Thoracic aorta (tissue), 2 donors: Measurements from ENCODE around the gene ZNF774. TPM values are rescaled to one million over a fixed set of nuclear protein-coding genes. Genes with fewer than 3 reads are reported as not detected.
"Not testable (repeated sequence)": the region's sequence is repeated elsewhere in the genome, so short reads cannot be mapped to it uniquely, and the experiment has no call there.

Source experiments
- ATAC-seq: fragments of 150-250 bp; one replicate; pipeline ENCODE4 v1.8.0; 2017; ENCODE audit warnings: low read depth; ENCODE audit not compliant: insufficient number of reproducible peaks, low FRiP score
- DNase-seq: peaks from one replicate; pipeline ENCODE4 v3.0.0-alpha.2; 2020; ENCODE audit warnings: low spot score
- H3K27ac ChIP-seq, 2 donors: fragments of 200-600 bp; sonication (generic); 1 replicate in 1 of 2; 2 replicates in 1 of 2; pipeline ENCODE4 v1.5.1; 2016; ENCODE audit warnings: mild to moderate bottlenecking in 2 of 2, moderate library complexity in 2 of 2
- H3K27me3 ChIP-seq: fragments of 200-600 bp; sonication (generic); replicated peaks from 2 replicates; pipeline ENCODE4 v1.6.0; 2016; ENCODE audit warnings: mild to moderate bottlenecking; ENCODE audit not compliant: insufficient read depth
- H3K36me3 ChIP-seq: fragments of 200-600 bp; sonication (generic); one replicate; pipeline ENCODE4 v1.5.1; 2016
- H3K4me1 ChIP-seq, 2 donors: fragments of 200-600 bp; sonication (generic); 1 replicate in 1 of 2; 2 replicates in 1 of 2; pipeline versions ENCODE4 v1.5.1 to v1.6.0; 2016; ENCODE audit warnings: low read depth in 2 of 2, mild to moderate bottlenecking in 1 of 2; ENCODE audit not compliant: control insufficient read depth in 1 of 2
- H3K4me3 ChIP-seq: fragments of 200-600 bp; sonication (generic); 2 replicates; pipeline ENCODE4 v1.5.1; 2016; ENCODE audit warnings: mild to moderate bottlenecking
- H3K9me3 ChIP-seq: fragments of 200-600 bp; sonication (generic); 2 replicates; pipeline ENCODE4 v1.5.1; 2016
- total RNA-seq, 2 donors: library from RNA; depleted of rRNA; stranded (reverse); fragments of >200 nt; gene quantifications; one replicate each; pipeline versions ENCODE4 v1.1.0 to v1.2.3, GENCODE V29; 2016
- TF ChIP-seq, protein P1 (sequence below): fragments of 200-600 bp; sonication (generic); IDR thresholded peaks from one replicate; pipeline ENCODE4 v1.5.1; 2019; ENCODE audit warnings: antibody characterized with exemption

Gene ZNF774
- total RNA-seq, 2 donors from 2014 or later, result 1.6 to 7.7 TPM

DNA sequence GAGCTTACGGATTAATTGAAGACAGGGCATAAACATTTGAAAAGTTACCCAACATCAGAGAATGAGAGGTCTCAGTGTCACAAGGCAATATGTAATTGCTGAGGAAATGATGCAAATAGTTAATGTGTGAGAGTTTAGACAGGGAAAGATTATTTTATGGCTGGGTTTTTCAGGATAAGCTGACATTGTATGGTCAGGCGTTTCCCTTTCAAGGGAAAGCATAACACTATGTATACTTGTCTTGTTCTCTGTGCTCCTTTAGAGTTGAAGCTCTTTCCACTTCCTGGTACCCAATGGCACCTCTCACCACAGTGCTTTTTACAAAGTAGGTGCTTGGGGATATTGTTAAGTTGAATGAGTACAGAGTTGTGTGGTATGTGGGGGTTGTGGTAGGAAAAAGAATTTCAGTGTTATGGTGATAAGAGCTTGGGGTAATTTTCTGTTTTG is 55.8 kb downstream of the ZNF774 start:
- no peaks in the 10 kb centered on the region for H3K36me3 ChIP-seq
- H3K27ac ChIP-seq, result peak overlapping the region; percentile 70 to 89
- no peak for DNase-seq
- H3K9me3 ChIP-seq, result no peaks in the 10 kb centered on the region
- no peak for ATAC-seq
- peaks cover 73 to 80% of the 10 kb centered on the region in 2 donors for H3K4me1 ChIP-seq
- no peaks in the 10 kb centered on the region for H3K27me3 ChIP-seq
- peak overlapping the region; percentile 5 for H3K4me3 ChIP-seq
- TF ChIP-seq, protein P1, sequence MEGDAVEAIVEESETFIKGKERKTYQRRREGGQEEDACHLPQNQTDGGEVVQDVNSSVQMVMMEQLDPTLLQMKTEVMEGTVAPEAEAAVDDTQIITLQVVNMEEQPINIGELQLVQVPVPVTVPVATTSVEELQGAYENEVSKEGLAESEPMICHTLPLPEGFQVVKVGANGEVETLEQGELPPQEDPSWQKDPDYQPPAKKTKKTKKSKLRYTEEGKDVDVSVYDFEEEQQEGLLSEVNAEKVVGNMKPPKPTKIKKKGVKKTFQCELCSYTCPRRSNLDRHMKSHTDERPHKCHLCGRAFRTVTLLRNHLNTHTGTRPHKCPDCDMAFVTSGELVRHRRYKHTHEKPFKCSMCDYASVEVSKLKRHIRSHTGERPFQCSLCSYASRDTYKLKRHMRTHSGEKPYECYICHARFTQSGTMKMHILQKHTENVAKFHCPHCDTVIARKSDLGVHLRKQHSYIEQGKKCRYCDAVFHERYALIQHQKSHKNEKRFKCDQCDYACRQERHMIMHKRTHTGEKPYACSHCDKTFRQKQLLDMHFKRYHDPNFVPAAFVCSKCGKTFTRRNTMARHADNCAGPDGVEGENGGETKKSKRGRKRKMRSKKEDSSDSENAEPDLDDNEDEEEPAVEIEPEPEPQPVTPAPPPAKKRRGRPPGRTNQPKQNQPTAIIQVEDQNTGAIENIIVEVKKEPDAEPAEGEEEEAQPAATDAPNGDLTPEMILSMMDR, result no peak

DNA sequence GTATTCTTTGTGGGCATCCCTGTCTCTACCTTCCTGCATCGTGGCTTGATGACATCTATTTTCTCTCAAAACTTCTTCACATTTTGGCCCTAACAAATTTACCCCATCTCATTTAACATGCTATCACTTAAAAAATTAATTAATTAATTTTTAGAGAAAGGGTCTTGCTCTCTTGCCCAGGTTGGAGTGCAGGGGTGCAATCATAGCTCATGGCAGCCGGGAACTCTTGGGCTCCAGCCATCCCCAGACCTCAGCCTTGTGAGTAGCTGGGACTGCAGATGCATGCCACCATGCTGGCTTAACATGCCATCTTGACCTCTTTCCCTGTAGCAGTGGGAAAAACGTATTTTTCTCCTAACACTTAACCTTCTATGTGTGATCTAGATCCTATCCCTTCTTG is 56.6 kb downstream of the ZNF774 start:
- DNase-seq, result no peak
- TF ChIP-seq, protein P1, result no peak
- ATAC-seq, result no peak
- Histone ChIP-seq H3K27ac (peak overlapping the region; percentile 70 to 89), H3K27me3 (no peaks in the 10 kb centered on the region), H3K4me3 (no peak overlapping the region), H3K4me1 (peaks cover 72 to 80% of the 10 kb centered on the region in 2 donors), H3K9me3 (no peaks in the 10 kb centered on the region), H3K36me3 (no peaks in the 10 kb centered on the region)

DNA sequence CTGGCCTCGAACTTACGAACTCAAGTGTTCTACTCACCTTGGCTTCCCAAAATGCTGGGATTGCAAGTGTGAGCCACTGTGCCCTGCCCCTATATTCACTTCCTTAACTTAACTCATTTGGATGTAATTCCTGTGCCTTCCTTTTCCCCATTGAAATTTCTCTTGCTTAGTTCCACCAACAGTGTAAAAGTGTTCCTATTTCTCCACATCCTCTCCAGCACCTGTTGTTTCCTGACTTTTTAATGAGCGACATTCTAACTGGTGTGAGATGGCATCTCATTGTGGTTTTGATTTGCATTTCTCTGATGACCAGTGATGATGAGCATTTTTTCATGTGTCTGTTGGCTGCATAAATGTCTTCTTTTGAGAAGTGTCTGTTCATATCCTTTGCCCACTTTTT is 57.5 kb downstream of the ZNF774 start:
- H3K4me3 ChIP-seq, H3K36me3 ChIP-seq, H3K27ac ChIP-seq, H3K27me3 ChIP-seq, DNase-seq, ATAC-seq, H3K9me3 ChIP-seq: not testable (repeated sequence)
- H3K4me1 ChIP-seq, result peaks cover 71 to 79% of the 10 kb centered on the region in 2 donors

- not testable (repeated sequence) for H3K27ac ChIP-seq, H3K4me3 ChIP-seq, H3K36me3 ChIP-seq, DNase-seq, H3K27me3 ChIP-seq, H3K9me3 ChIP-seq, ATAC-seq
- peaks cover 66 to 76% of the 10 kb centered on the region in 2 donors for H3K4me1 ChIP-seq
Observed at GRCh38 chr15:90410316-90410715, 58.2 kb downstream of the ZNF774 start.

- Histone ChIP-seq H3K9me3 (no peaks in the 10 kb centered on the region), H3K4me3 (no peak overlapping the region), H3K27ac (peak overlapping the region; percentile 4 to 15), H3K27me3 (no peaks in the 10 kb centered on the region), H3K36me3 (no peaks in the 10 kb centered on the region), H3K4me1 (peaks cover 60 to 72% of the 10 kb centered on the region in 2 donors)
- ATAC-seq, result no peak
- TF ChIP-seq, protein P1, result no peak
- no peak for DNase-seq
Observed at GRCh38 chr15:90411176-90411575, 59.1 kb downstream of the ZNF774 start.

Other genes with a start within 250 kb of the ZNF774 start
- gene IDH2, start 249.8 kb upstream of the ZNF774 start, total RNA-seq, result 10 to 100 TPM; 24.5 to 46.6 TPM
- 10 to 100 TPM; 26.9 to 38.4 TPM for gene SEMA4B, start 151.0 kb upstream of the ZNF774 start, total RNA-seq
- 10 to 100 TPM; 18.0 to 35.6 TPM for gene CIB1, start 118.3 kb upstream of the ZNF774 start, total RNA-seq
- 10 to 100 TPM in 1 of 2 donors, 1 to 10 TPM in 1; 5.0 to 23.4 TPM for gene GDPGP1, start 118.1 kb upstream of the ZNF774 start, total RNA-seq
- gene TTLL13, start 102.7 kb upstream of the ZNF774 start, total RNA-seq, result not detected
- 10 to 100 TPM; 63.5 to 97.5 TPM for gene NGRN, start 86.6 kb upstream of the ZNF774 start, total RNA-seq
- 100 to 1,000 TPM; 280 to 340 TPM for gene IQGAP1, start 36.0 kb downstream of the ZNF774 start, total RNA-seq
- gene CRTC3, start 177.6 kb downstream of the ZNF774 start, total RNA-seq, result 10 to 100 TPM; 73.2 to 89.8 TPM